HG02678 (cell line): ENCODE measurements around the gene DLD.
A peak's percentile ranks its signal among the peaks of the same experiment; 100 is the strongest.
"Not testable (repeated sequence)": the region's sequence is repeated elsewhere in the genome, so short reads cannot be mapped to it uniquely, and the experiment has no call there.

Experiments
- ATAC-seq: cut with Tn5 transposase; IDR thresholded peaks from one replicate; pipeline ENCODE4 v1.9.1; 2021; ENCODE audit warnings: mild to moderate bottlenecking, moderate library complexity; ENCODE audit not compliant: unreplicated experiment

Gene DLD, protein sequence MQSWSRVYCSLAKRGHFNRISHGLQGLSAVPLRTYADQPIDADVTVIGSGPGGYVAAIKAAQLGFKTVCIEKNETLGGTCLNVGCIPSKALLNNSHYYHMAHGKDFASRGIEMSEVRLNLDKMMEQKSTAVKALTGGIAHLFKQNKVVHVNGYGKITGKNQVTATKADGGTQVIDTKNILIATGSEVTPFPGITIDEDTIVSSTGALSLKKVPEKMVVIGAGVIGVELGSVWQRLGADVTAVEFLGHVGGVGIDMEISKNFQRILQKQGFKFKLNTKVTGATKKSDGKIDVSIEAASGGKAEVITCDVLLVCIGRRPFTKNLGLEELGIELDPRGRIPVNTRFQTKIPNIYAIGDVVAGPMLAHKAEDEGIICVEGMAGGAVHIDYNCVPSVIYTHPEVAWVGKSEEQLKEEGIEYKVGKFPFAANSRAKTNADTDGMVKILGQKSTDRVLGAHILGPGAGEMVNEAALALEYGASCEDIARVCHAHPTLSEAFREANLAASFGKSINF

DNA sequence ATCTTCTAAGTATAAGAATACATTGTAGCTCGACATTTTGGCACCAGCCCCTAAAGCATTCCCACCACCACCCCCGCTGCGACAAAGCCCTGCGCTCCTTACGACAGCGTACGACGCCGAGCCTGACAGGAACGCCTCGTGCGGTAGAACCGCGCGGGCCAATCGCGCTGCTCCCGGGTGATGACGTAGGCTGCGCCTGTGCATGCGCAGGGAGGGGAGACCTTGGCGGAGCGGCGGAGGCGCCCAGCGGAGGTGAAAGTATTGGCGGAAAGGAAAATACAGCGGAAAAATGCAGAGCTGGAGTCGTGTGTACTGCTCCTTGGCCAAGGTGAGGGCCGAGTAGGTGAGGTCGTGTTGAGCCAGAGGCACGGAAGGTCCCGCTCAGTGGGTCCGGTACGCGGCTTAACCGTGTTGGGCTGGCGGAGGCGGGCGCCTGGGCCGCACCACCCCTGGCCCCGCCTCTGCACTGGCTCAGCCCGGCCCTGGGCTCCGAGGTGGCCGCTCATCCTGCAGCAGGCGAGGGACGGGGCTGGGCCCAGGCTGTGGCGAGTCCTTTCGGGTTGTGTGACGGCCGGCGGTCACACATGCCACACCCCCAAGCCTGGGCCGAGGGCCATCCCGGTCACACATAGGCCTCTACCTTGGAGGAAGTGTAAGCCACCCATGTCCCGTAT is at the start of gene DLD:
DLD (plus strand) TSS at position 222 of the 674 bp plus-strand sequence; CDS start at position 290, 68 bp downstream.
- ATAC-seq: peak; percentile 99

DNA sequence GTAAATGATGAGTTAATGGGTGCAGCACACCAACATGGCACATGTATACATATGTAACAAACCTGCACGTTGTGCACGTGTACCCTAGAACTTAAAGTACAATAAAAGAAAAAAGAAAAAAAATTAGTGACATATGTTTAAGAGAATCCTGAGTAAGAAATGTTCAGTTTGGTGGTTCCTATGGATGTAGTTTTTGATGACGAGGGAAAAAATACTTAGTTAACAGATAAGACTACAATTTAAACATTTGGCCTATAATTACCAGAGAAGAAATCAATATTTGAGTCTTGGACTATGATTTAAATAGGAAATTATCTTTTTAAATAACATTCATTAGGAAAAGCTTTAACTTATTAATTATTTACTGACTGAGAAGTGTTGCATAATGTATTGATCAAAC is 48.8 kb upstream of the DLD start:
- no peak for ATAC-seq

DNA sequence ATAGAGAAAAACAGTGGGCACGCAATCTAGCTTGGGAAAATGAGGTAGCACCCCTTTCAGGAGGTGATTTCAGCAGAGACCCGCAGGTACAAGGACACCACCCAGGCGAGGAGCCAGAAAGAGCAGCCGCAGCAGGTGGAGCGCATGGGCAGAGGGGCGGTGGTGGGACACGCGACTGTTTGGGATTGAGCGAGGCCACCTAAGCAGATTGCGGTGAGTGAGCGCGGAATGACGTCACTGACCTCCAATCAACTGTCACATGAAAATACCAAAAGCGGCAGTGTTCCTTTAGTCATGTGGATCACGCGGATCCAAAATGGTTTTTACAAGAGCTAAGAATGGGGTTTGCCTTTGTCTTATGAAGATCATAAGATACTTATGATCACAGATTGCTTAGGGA is 47.8 kb upstream of the DLD start:
- ATAC-seq: no peak

DNA sequence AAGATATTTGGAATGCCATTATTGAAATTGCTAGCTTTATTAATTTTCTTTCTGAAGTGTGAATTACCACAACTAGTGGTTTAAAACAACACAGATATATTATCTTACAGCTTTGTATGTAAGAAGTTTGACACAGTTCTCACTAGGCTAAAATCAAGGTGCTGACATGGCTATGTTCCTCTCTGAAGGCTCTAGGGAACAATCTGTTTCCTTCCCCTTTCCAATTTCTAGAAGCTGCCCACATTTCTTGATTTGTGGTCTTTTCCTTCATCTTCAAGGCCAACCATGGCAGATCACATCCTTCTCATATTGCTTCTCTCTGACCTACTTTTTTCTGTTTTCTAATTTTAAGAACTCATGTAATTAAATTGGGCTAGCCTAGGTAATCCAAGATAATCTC is 44.7 kb upstream of the DLD start:
- no peak for ATAC-seq

DNA sequence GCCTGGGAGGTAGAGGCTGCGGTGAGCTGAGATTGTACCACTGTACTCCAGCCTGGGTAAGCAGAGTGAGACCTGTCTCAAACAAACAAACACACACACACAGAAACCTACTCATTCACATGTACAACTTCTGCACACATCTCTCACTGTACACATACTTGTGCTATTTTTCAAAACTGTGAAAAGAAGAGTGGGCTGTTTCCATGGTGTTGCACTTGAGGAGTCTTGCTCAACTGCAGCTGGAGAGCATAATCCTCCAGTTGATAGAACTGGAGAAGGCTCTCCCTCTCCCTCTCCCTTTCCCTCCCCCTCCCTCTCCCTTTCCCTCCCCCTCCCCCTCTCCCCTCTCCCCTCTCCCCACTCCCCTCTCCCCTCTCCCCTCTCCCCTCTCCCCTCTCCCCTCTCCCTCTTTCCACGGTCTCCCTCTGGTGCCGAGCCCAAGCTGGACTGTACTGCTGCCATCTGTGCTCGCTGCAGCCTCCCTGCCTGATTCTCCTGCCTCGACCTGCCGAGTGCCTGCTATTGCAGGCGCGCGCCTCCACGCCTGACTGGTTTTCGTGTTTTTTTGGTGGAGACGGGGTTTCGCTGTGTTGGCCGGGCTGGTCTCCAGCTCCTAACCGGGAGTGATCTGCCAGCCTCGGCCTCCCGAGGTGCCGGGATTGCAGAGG is 43.7 kb upstream of the DLD start:
- ATAC-seq: no peak

DNA sequence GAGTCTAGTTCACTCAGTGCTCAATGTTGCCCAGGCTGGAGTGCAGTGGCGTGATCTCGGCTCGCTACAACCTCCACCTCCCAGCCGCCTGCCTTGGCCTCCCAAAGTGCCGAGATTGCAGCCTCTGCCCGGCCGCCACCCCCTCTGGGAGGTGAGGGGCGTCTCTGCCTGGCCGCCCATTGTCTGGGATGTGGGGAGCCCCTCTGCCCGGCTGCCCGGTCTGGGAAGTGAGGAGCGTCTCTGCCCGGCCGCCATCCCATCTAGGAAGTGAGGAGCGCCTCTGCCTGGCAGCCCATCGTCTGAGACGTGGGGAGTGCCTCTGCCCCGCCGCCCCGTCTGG is 43.2 kb upstream of the DLD start:
- not testable (repeated sequence) for ATAC-seq

DNA sequence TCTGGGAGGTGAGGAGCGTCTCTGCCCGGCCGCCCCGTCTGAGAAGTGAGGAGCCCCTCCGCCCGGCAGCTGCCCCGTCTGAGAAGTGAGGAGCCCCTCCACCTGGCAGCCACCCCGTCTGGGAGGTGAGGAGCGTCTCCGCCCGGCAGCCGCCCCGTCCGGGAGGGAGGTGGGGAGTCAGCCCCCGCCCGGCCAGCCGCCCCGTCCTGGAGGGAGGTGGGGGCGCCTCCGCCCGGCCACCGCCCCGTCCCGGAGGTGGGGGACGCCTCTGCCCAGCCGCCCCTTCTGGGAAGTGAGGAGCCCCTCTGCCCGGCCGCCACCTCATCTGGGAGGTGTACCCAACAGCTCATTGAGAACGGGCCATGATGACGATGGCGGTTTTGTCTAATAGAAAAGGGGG is 42.8 kb upstream of the DLD start:
- ATAC-seq: not testable (repeated sequence)

DNA sequence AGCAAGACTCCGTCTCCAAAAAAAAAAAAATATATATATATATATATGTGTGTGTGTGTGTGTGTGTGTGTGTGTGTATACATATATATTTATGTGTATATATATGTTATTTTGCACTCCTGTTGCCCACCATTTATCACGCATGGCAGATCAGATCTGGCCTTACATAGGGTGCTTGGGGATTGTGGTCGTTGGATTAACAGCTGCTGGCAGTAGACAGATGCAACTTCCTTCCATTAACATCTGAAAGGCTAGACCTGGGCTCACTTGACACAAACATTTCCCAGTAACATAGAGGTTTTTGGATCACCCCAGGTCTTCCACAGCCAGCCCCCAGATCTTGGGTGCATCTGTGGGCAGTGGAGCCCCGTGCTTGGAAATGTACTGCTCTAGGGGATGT is 40.8 kb upstream of the DLD start:
- ATAC-seq: no peak

DNA sequence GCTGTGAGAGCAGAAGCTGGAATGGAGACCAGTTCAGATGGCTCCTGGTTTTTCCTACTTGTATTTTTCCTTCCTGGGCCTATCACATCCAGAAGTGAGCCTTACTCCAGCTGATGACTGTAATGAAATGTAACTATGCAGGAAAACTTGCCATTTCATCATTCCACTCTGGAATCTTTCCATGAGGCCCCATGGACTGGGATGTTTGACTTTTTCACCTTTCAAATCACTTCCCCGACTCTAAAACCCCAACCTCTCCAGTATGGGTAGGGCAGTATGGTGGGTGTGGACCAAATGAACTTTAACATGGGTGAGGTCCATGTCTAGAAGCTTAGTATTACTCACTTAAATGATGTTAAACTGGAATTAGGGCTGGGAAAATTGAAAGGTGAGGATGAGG is 40.3 kb upstream of the DLD start:
- no peak for ATAC-seq

DNA sequence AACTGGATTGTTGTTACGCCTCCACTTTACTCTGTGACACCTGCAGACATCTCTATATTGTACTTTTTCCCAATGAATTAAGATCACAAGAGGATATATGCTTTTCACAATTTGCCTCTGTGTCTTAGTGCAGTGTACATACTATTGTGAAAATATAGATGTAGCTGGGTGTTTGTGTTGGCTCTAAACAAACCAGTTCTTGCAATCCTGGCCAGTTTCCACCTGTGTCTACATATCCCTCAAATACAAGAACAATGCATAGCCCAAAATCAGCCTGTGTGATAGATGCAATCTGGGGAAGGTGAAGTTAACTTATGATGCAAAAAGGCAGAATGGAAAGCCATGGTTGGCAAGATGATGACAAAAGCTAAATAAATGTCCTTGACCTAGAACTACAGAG is 36.5 kb upstream of the DLD start:
- ATAC-seq: no peak

DNA sequence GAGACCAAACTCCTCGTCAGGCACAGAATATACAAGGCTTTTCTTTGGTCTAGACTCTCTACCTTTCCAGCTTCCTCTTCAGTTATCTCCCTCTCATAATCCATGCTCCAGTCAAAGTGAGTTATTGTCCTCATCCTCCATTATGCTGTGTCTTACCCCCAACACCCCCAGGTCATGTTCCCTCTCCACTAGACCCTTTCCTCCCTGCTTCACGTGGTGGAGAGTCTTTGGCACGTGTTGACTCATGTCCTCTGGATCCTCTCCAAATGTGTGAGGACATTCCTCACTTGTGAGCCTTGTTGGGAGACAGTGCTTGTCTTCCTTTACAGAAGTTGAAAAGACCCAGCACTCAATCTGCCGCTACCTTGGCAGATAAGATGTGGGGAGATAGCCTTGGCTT is 36.0 kb upstream of the DLD start:
- ATAC-seq: no peak

DNA sequence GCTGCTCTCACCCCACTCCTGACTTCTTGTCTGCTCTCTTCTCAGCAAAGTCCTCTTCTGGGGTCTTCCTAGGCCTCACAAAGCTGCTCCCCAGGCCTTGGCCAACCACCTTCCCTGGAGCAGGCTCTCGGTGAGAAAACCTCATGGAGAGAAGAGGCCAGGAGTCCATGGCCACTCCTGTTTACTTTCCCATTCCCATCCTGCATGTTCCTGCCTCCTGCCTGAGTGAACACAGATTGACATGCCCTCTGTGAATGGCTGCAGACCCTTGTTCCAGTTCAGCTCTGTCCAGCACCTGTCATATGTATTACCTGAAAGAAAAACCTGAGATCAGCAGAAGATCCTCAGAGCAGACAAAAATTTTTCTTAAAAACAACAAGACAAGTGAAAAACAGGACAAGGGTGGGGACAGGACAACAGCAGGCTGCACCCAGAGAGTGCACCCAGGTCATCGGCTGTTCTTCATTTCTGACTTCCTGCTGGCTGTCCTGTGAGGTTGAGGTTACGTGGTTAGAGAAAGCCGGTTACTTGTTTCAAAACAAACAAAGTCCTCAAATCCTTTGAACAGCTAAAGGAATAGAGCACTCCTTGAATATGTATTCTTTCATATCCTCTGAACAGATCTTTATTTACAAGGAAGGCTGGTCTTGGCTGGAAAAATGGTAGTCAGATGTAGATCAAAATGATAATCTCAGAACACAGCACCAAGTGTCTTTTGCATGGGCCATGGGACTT is 34.0 kb upstream of the DLD start:
- ATAC-seq: no peak

DNA sequence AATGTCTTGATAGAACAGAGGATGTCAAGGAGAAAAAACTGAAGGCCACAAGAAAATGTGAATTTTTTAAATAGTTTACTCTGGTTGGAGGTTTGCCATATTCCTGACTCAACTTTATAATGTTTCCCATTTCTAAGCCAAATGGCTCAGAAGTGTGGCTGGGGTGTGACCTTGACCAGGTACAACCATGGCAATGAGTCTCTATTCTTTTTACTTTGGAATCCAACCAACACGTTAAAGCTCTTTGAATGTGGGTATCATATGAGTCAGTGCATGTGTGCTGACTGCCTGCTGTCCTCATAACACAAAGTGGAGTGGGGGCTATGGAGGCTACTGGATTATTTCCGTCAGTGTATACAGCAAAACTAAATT is 33.5 kb upstream of the DLD start:
- ATAC-seq: no peak

DNA sequence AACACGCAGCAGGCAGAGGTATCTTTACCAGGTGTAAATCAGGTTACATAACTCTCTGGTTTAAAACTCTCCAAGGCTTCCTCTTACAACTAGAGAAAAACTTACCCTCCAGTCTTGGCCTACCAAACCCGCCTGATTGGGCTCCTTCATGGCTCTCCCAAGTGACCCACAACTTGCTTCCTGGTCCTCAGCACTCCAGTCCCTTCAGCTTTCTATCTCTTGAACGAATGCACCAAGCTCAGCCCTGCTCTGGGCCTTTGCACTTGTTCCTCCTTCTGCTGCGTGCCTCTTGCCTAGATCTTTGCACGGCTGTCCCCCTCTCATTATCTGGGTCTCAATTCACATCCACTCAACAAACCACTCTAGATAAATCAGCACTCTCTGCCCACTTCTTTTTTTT is 32.7 kb upstream of the DLD start:
- ATAC-seq: no peak

DNA sequence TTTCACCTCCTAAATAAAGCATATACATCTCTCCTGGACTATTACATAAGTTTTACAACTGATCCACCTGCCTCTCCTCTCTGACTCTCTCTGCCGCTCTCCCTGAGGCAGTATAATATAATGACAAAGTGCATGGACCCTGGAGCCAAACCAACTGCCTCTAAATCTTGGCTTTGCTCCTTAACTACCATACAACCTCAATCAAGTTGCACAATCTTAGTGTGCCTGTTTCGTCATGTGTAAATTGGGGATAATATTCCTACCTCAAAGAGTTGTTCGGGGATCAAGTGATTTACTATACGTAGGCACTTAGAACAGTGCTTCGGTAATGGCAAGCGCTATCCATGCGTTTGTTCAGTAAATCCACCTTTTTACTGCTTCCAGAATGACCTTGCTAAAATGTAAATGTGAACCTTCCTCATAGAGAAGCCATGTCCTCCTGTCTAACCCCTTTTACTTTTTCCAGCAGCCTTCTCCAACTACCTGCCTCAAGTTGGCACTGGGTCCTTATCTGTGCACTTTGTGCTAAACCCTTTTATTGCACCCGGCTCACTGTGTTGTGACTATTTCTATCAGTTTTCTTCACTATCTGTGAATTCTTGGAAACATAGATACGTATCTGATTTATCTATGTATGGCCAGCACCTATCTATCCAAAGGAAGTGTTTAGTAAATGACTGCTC is 30.6 kb upstream of the DLD start:
- ATAC-seq: no peak

DNA sequence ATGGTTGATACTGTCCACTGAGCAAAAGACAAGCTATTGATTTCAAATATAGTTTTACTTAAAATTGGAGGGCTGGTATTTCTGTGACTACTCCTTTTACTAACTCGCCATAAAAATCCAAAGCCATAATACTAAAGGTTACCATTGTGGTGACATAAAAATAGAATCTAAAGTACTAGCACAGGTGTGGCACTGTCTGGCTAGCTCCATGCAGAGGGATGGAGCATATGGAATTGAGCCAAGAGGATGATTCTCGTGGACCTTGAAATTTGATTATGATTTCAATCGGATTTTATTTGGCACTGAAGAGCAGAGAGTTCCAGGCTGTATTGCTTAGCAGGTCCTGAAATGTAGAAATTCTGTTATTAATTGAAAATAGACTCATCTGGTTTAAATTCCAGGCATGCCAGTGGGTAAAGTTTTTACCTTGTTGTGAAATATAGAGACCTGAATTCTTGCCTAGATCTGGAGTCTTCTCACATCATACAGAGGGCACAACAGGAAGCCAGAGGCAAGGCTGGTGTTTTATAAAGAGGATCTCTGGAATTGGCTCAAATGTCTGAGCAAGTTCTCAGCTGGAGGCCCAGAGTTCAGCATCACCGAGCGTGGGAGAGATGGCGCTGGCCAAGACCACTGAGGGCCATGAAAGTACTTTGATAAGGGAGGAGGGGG is 29.9 kb upstream of the DLD start:
- ATAC-seq: no peak

DNA sequence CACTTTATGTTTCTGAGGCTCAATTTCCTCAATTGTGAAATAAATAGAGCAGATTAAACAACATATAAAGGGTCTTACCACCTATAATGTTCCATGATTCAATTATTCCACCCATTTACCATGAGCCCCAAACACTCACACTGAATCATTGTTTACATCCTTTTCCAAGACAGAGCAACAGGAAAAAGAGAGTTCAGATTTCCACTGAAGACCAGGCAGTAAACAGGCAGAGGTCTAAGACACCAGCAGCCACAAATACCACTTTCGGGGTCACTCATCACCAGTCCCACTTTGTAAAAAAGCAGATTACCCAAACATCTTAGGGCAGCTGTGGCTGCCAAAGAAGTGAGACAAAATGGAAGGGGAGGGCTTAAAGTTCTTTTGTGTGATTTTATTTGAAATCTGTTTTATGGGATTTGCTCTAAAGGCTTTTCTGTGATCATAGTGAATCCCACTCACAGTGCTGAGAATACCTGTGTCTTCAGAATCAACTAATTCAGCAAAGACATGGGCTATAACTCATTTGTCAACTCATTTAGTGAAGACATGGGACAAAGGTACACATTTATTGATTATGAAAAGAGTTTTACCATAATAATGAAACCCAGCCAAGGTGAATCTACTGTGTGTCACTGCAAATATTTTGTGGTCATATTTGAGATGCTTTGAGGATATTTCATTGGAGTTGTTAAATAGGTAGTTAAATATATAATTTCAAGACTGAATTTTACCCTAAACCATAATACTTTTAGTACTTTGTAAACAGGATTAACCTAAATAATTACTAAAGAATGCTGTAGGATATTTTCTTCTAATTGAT is 24.8 kb upstream of the DLD start:
- ATAC-seq: no peak

DNA sequence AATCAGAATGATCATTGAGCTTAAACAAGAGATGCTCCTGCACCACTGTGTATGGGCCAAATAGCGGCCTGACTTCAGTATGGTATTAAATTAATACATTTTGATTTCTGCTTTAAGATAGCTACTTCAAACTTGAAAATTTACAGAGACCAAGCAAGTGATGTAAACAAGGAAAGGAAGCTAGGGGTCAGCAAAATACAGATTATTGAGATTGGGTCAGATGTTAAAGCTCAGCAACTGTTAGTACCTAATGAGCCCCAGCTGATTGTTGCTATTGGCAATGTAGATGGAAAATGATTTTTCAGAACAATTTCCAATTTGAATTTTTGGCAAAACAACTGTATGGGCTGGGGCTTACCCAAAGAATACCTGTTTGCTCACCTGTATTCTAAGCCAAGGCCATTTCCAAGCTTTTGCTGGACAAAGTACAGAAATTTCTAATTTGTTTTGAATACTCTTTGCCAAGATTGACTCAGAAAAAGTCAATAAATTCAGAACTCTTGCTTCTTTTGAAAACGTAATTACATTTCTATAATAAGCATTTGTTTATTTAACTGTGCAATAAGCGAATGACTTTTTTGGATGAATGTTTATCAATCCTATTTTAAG is 23.0 kb upstream of the DLD start:
- no peak for ATAC-seq

DNA sequence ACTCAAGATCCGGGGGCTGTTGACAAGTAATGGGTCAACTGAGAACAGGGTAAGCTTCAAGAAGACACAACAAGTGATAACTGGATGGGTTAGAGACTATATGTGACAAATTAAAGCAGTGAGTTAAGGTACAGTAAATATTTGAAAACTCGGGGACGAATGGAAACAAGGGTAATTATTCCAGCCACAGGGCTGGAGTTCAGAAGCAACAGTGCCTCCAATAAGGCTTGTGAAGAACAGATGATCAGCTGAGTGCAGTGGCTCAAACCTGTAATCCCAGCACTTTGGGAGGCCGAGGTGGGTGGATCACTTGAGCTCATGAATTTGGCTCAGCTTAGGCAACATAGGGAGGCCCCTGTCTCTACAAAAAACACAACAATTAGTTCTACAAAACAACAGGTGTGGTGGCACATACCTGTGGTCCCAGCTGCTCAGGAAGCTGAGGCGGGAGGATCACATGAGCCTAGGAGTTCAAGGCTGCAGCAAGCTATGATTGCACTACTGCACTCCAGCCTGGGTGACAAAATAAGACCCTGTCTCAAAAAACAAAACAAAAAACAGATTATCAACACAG is 20.5 kb upstream of the DLD start:
- ATAC-seq: no peak
